ENCODE results near the gene ST8SIA1.
"Not testable (repeated sequence)": the region's sequence is repeated elsewhere in the genome, so short reads cannot be mapped to it uniquely, and the experiment has no call there.

The ST8SIA1 gene

GRCh38 chr12:22334410-22335100 is at the start of gene ST8SIA1:
ST8SIA1 (minus strand) TSS chr12:22334707; CDS start chr12:22334232, 475 bp downstream.
- DNase-seq = peak; percentile 74 to 84
- TF ChIP-seq POLR2A (IDR thresholded peaks at IDR 0.05; ENCODE audit: low read length) = no peak
- TF ChIP-seq GATA1 (IDR thresholded peaks at IDR 0.05; ENCODE audit: low read depth, low read length) = no peak

- TF ChIP-seq POLR2A (IDR thresholded peaks at IDR 0.05; ENCODE audit: low read length) (no peak), GATA1 (IDR thresholded peaks at IDR 0.05; ENCODE audit: low read depth, low read length) (no peak)
- DNase-seq = peak; percentile 19 to 80
These were observed 45.5 kb upstream of the ST8SIA1 start for GRCh38 chr12:22380031-22380430.

GRCh38 chr12:22377731-22378496 is 43.4 kb upstream of the ST8SIA1 start:
- DNase-seq = peak; percentile 20 to 70
- TF ChIP-seq GATA1 (IDR thresholded peaks at IDR 0.05; ENCODE audit: low read depth, low read length) (no peak), POLR2A (IDR thresholded peaks at IDR 0.05; ENCODE audit: low read length) (no peak)

GRCh38 chr12:22376596-22377150 is 42.2 kb upstream of the ST8SIA1 start:
- not testable (repeated sequence) for DNase-seq

- no peak for TF ChIP-seq POLR2A (IDR thresholded peaks at IDR 0.05; ENCODE audit: low read length)
- no peak for DNase-seq
These were observed 40.0 kb upstream of the ST8SIA1 start for GRCh38 chr12:22374508-22374907.

GRCh38 chr12:22372277-22372837 is 37.9 kb upstream of the ST8SIA1 start:
- DNase-seq = no peak
- TF ChIP-seq POLR2A (IDR thresholded peaks at IDR 0.05; ENCODE audit: low read length) (no peak), GATA1 (IDR thresholded peaks at IDR 0.05; ENCODE audit: low read depth, low read length) (no peak)

GRCh38 chr12:22366181-22366580 is 31.7 kb upstream of the ST8SIA1 start:
- peak; percentile 12 to 65 for DNase-seq
- TF ChIP-seq GATA1 (IDR thresholded peaks at IDR 0.05; ENCODE audit: low read depth, low read length) = no peak

GRCh38 chr12:22361785-22362184 is 27.3 kb upstream of the ST8SIA1 start:
- DNase-seq = no peak
- TF ChIP-seq POLR2A (IDR thresholded peaks at IDR 0.05; ENCODE audit: low read length) = no peak
- no peak for TF ChIP-seq GATA1 (IDR thresholded peaks at IDR 0.05; ENCODE audit: low read depth, low read length)

GRCh38 chr12:22360774-22361173 is 26.3 kb upstream of the ST8SIA1 start:
- TF ChIP-seq POLR2A (IDR thresholded peaks at IDR 0.05; ENCODE audit: low read length) (no peak), GATA1 (IDR thresholded peaks at IDR 0.05; ENCODE audit: low read depth, low read length) (no peak)
- DNase-seq = no peak

- TF ChIP-seq GATA1 (IDR thresholded peaks at IDR 0.05; ENCODE audit: low read depth, low read length) = no peak
- no peak for TF ChIP-seq POLR2A (IDR thresholded peaks at IDR 0.05; ENCODE audit: low read length)
- no peak for DNase-seq
These were observed 23.0 kb upstream of the ST8SIA1 start for GRCh38 chr12:22357531-22357930.

- no peak for DNase-seq
- TF ChIP-seq POLR2A (IDR thresholded peaks at IDR 0.05; ENCODE audit: low read length) (no peak), GATA1 (IDR thresholded peaks at IDR 0.05; ENCODE audit: low read depth, low read length) (no peak)
These were observed 21.7 kb upstream of the ST8SIA1 start for GRCh38 chr12:22356231-22356630.

GRCh38 chr12:22355011-22355580 is 20.6 kb upstream of the ST8SIA1 start:
- peak in 1 of 2 experiments; percentile 9 for DNase-seq
- no peak for TF ChIP-seq POLR2A (IDR thresholded peaks at IDR 0.05; ENCODE audit: low read length)
- no peak for TF ChIP-seq GATA1 (IDR thresholded peaks at IDR 0.05; ENCODE audit: low read depth, low read length)

- DNase-seq = peak; percentile 53 to 92
- TF ChIP-seq POLR2A (IDR thresholded peaks at IDR 0.05; ENCODE audit: low read length) (no peak), GATA1 (IDR thresholded peaks at IDR 0.05; ENCODE audit: low read depth, low read length) (no peak)
These were observed 19.3 kb upstream of the ST8SIA1 start for GRCh38 chr12:22353615-22354325.

Data from erythroblast (primary cell).